Ascending aorta (tissue), 2 donors: ENCODE measurements around the gene ATP23. TPM values are rescaled to one million over a fixed set of nuclear protein-coding genes. Genes with fewer than 3 reads are reported as not detected.

Source experiments
- DNase-seq, 2 donors: peaks; one replicate each; pipeline ENCODE4 v3.0.0-alpha.2; 2019; ENCODE audit warnings: low spot score in 2 of 2
- H3K27ac ChIP-seq, 2 donors: fragments of 200-600 bp; sonication (generic); one replicate each; pipeline ENCODE4 v1.5.1; 2016 to 2017; ENCODE audit warnings: mild to moderate bottlenecking in 1 of 2
- H3K27me3 ChIP-seq: fragments of 200-600 bp; sonication (generic); one replicate; pipeline ENCODE4 v1.5.1; 2017
- H3K36me3 ChIP-seq, 2 donors: fragments of 200-600 bp; sonication (generic); one replicate each; pipeline ENCODE4 v1.5.1; 2016
- H3K4me1 ChIP-seq, 2 donors: fragments of 200-600 bp; sonication (generic); one replicate each; pipeline ENCODE4 v1.5.1; 2016 to 2017; ENCODE audit warnings: mild to moderate bottlenecking in 1 of 2
- H3K4me3 ChIP-seq, 2 donors: fragments of 200-600 bp; sonication (generic); one replicate each; pipeline ENCODE4 v1.5.1; 2016 to 2017; ENCODE audit warnings: mild to moderate bottlenecking in 1 of 2
- H3K9me3 ChIP-seq, 2 donors: fragments of 200-600 bp; sonication (generic); one replicate each; pipeline ENCODE4 v1.5.1; 2016
- intact Hi-C: fragments of 100-400 bp; cut with DNase I; formaldehyde crosslinking; loops from one replicate; pipeline ENCODE4 v1.15.1; 2023
- total RNA-seq: library from RNA; depleted of rRNA; stranded (reverse); fragments of >200 nt; gene quantifications from one replicate; pipeline ENCODE4 v1.1.0, GENCODE V29; 2016
- TF ChIP-seq, protein P1 (sequence below), 3 experiments: fragments of 200-600 bp in 2 of 3; fragments of 450-650 bp in 1 of 3; sonication (generic) in 2 of 3; IDR thresholded peaks; one replicate each; pipeline ENCODE4 v1.5.1; 2016 to 2019; ENCODE audit warnings: antibody characterized with exemption in 3 of 3, mild to moderate bottlenecking in 1 of 3, moderate library complexity in 1 of 3

ATP23 gene
- total RNA-seq, 1 donor from 2014 or later = not detected

DNA sequence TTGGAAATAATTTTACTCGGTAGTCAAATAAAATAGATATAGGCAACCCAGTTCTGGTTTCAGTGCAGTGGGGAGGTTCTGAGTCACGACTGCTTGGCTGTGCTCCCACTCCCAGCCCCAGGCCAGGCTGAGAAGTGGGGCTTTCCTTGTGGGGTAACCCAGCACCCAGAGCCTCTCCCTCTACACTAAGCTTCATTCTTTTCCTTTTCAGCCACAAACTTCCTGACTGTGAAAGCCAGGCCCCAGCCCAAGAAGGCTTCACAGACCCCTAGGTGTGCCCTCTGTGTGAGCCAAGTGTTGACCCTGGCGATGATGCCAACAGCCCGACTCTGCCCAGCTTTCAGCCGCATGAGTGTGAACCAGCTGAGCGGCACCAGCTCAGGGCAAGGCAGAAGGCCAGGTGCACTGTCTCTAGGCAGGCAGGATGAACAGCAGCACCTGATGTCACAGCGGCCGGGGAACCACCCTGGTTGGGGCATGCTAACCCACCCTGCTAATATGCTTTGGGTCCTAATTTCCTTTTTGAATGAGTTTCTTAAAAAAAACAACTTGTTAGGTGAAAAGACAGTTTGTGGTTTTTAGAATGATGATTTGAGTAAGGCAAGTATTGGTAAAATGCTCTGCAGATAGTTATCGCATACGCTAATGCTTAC, 42.2 kb upstream of the ATP23 start:
- TF ChIP-seq, protein P1, sequence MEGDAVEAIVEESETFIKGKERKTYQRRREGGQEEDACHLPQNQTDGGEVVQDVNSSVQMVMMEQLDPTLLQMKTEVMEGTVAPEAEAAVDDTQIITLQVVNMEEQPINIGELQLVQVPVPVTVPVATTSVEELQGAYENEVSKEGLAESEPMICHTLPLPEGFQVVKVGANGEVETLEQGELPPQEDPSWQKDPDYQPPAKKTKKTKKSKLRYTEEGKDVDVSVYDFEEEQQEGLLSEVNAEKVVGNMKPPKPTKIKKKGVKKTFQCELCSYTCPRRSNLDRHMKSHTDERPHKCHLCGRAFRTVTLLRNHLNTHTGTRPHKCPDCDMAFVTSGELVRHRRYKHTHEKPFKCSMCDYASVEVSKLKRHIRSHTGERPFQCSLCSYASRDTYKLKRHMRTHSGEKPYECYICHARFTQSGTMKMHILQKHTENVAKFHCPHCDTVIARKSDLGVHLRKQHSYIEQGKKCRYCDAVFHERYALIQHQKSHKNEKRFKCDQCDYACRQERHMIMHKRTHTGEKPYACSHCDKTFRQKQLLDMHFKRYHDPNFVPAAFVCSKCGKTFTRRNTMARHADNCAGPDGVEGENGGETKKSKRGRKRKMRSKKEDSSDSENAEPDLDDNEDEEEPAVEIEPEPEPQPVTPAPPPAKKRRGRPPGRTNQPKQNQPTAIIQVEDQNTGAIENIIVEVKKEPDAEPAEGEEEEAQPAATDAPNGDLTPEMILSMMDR (IDR thresholded peaks at IDR 0.05) = no peak
- Histone ChIP-seq H3K36me3 (no peaks in the 10 kb centered on the region), H3K4me3 (peak overlapping the region in 1 of 2 donors; percentile 11), H3K4me1 (peaks cover 38 to 53% of the 10 kb centered on the region in 2 donors), H3K27me3 (no peaks in the 10 kb centered on the region), H3K27ac (peak overlapping the region; percentile 98 to 99), H3K9me3 (no peaks in the 10 kb centered on the region)
- intact Hi-C loops = no loop called here
- peak in 1 of 2 donors; percentile 79 for DNase-seq

GRCh38 chr12:57902478-57902969, 38.8 kb upstream of the ATP23 start:
- Histone ChIP-seq H3K27me3 (no peaks in the 10 kb centered on the region), H3K27ac (peak overlapping the region; percentile 64 to 69), H3K4me3 (no peak overlapping the region), H3K36me3 (no peaks in the 10 kb centered on the region), H3K9me3 (no peaks in the 10 kb centered on the region), H3K4me1 (peaks cover 8 to 23% of the 10 kb centered on the region in 2 donors)
- TF ChIP-seq, protein P1 (IDR thresholded peaks at IDR 0.05) = no peak
- DNase-seq = no peak
- intact Hi-C loops = no loop called here

DNA sequence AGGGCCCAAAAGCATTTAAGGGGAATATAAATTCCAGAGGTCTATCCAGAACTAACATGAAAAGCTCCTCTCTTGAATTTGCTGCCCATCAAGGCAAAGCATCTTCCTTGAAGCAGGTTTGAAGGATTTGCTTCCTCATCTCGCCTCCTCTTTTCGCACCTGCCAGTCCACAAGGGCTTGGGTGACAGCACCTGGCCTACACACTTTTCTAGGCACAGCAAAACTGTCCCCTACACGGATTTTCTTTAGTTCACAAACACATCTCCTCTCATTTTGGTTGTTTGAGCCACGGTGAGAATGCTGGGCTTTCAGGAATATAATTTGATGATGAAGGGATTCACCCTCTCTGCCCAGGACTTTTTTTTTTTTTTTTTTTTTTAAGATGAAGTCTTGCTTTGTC, 36.9 kb upstream of the ATP23 start:
- intact Hi-C loops = no loop called here
- DNase-seq = no peak
- H3K4me1 ChIP-seq = peaks cover 0 to 5% of the 10 kb centered on the region in 2 donors
- no peaks in the 10 kb centered on the region for H3K27me3 ChIP-seq
- H3K9me3 ChIP-seq = no peaks in the 10 kb centered on the region
- H3K27ac ChIP-seq = no peak overlapping the region
- no peak overlapping the region for H3K4me3 ChIP-seq
- TF ChIP-seq, protein P1 (IDR thresholded peaks at IDR 0.05) = no peak
- H3K36me3 ChIP-seq = no peaks in the 10 kb centered on the region

DNA sequence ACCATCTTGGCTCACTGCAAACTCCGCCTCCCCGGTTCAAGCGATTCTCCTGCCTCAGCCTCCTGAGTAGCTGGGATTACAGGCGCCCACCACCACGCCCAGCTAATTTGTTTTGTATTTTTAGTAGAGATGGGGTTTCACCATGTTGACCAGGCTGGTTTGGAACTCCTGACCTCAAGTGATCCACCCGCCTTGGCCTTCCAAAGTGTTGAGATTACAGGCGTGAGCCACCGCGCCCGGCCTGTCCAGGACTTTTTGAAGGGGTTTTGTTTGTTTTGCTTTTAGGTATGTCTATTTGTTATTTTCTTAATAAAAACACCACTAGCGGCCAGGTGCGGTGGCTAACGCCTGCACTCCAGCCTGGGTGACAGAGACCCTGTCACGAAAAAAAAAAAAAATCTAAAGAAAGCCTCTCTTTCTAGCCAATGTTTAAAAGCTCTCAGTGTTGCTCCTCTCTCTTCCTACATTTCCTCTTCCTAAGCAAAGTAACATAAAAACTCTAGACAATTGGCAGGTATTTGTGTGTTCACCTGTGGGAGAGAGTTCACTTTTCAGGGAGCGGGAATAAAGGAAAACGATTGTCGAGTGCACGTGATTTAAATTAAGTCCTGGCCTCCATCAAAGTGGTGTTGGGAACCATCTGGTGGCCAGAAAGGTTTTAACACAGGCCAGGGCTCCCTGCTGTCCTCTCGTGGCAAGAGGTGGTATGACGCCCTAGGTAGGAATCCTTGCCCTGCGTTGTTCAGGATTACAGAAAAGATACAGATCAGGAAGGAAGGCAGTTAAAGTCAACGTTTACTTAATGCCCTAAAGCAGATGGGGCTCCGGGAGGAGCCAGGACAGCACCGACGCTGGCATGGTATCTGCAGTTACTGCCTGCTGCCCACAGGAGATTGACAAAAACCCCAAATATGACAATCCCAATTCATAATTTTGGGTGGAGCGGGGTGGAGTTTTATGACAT, 36.2 kb upstream of the ATP23 start:
- peak in 1 of 2 donors; percentile 92 for DNase-seq

More for the DNA sequence above, 36.2 kb upstream of the ATP23 start:
- peak overlapping the region in 1 of 2 donors; percentile 46 for H3K4me3 ChIP-seq
- TF ChIP-seq, protein P1 (IDR thresholded peaks at IDR 0.05) = peak; percentile 100
- intact Hi-C loops = loop anchor here (1.0 kb wide), 3 partner anchors 74 to 123 kb away; partner anchors contain the start of gene TSFM
- H3K27ac ChIP-seq = no peak overlapping the region
- no peaks in the 10 kb centered on the region for H3K9me3 ChIP-seq
- peaks cover 0 to 5% of the 10 kb centered on the region in 2 donors for H3K4me1 ChIP-seq
- no peaks in the 10 kb centered on the region for H3K27me3 ChIP-seq
- no peaks in the 10 kb centered on the region for H3K36me3 ChIP-seq
